Measurements from ENCODE around the gene FOXS1.

FOXS1 gene

DNA sequence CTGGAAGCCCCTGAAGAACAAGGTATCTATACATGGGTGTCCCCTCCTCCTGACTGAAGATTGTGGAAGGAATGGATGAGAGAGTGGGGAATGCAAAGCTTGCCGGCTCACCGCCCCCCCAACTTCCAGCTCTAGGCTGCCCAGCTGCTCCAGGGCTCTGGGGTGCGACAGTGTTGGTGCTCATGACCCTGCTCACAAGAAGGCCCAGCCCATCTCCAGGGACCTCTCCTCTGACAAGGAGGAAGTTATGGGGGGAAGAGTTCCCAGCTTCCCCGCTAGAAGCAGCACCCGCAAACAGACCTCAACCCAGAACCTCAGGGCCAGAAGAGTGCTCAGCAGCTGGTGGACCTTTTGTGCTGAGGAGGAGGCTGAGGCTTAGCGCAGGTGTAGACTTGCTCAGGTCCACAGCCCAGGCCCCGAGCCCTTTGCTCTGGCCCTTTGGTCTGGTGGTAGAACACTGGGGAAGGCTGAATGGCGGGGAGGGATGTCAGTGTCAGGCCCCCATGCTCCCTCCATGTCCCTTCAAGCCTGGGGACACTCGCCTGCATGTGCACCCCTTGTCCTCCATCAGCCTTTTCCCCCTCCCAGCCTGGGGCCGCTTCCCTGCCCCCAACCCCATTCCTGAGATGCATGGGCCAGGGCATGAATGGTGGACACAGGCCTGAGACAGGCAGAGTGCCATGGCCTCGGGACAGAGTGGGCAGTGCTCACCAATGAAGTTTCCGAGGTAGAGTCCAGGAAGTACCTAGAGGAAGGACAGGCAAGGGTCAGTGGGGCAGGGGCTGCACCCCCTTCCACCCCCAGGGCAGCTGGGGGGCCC lies 23.7 kb upstream of the FOXS1 start:
- POLR2A ChIA-PET, result no interaction called here
- no peak overlapping the region for H3K4me3 ChIP-seq (ENCODE audit: low read depth, low read length)
- DNase-seq (ENCODE audit: low read depth, low spot score), result no peak
- CTCF ChIA-PET, result interaction anchor here (0.8 to 3.4 kb wide), 6 partner anchors 14 to 46 kb away, joined by 3 to 16 read pairs (median 5); no protein-coding TSS in a partner anchor
- TF ChIP-seq CTCF (IDR thresholded peaks at IDR 0.05; ENCODE audit: insufficient read depth, low read length, missing control alignments), result no peak

DNA sequence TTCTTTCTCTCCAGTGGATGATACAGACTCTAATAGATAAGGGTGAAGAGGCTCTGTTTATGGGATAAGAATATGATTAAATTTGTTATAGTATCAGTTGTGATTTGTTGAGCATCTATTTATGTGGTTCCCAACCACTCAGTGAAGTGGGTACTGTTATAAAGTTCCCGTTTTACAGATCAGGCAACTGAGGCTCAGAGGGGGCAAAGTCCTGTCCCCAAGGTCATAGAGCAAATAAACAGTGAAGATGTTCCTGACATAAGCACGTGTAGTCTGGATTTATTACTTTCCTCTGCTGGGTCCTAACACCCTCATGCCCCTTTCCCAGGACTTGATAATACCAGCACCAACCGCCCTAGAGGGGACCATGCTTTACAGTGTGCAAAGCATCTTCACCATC lies 20.8 kb upstream of the FOXS1 start:
- H3K4me3 ChIP-seq (ENCODE audit: low read depth, low read length), result no peak overlapping the region
- no peak for DNase-seq (ENCODE audit: low read depth, low spot score)
- TF ChIP-seq CTCF (IDR thresholded peaks at IDR 0.05; ENCODE audit: insufficient read depth, low read length, missing control alignments), result no peak
- ChIA-PET CTCF (interaction anchor here (1.6 to 3.4 kb wide), 3 partner anchors 11 to 86 kb away, joined by 8 to 16 read pairs (median 8); partner anchors contain the start of gene PDRG1), POLR2A (no interaction called here)

- no peak overlapping the region for H3K4me3 ChIP-seq (ENCODE audit: low read depth, low read length)
- DNase-seq (ENCODE audit: low read depth, low spot score), result no peak
- TF ChIP-seq CTCF (IDR thresholded peaks at IDR 0.05; ENCODE audit: insufficient read depth, low read length, missing control alignments), result no peak
- POLR2A ChIA-PET, result no interaction called here
- CTCF ChIA-PET, result interaction anchor here (0.8 to 7.0 kb wide), 5 partner anchors 12 to 165 kb away, joined by 3 to 86 read pairs (median 6); partner anchors contain the start of genes FOXS1 and PDRG1
Observed at GRCh38 chr20:31864521-31865400, 19.4 kb upstream of the FOXS1 start.

DNA sequence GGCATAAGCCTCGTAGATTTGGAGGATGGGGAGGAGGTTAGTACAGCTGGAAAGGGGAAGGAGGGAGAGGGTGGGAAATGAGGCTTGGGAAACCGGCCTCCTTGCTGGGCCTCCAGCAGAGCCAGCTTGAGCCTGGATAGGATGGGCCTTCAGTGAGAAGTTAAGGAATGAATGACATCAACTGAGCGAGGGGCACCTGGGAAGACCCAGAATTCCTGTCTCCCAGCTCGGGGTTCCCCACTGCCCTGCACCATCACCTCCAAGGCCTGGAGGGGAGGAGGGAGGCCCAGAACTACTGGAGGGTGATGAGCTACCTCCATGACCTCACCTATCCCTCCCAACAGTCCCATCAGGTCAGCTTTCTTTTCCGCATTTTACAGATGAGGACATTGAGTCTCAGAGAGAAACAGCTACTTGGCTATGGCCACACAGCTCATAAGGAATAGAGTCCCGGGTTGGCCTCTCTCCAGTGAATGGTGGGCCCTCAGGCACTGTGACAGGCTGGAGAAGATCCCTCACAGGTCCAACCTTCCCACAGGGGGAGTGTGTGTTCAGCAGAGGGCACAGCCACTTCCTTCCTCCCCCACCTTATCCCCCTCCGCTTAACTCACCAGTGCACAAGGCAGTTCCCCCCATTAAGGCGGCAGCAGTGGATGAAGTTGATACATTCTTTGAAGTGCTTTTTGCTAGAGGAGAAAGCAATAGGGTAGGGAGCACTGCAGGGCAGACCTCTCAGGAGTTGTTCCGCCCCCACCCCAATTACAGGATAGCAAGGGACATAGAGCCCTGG lies 18.1 kb upstream of the FOXS1 start:
- ChIA-PET CTCF (interaction anchor here (0.8 to 7.0 kb wide), 5 partner anchors 9 to 40 kb away, joined by 3 to 86 read pairs (median 6); partner anchors contain the start of gene FOXS1), POLR2A (interaction anchor here (0.6 kb wide), 1 partner anchor 175 kb away, joined by 3 read pairs; no protein-coding TSS in a partner anchor)
- DNase-seq (ENCODE audit: low read depth, low spot score), result no peak

DNA sequence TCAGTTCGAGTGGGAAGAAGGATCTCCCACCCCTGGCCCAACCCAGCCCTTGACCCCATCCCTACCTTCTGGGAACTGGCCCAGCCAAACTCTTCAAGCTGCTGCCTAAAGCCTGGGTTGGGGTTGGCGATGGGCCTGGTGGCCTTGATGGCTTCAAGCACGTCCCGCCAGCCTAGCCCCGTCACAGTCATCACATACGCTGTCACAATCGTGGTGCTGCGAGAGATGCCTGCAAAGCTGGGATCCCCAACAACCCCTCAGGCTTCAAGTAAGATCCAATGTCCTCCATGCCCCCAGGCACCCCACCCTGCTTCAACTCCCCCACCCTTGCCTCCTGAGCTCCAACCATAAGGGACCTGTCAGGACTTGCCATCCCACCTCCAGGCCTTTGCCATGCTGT lies 17.1 kb upstream of the FOXS1 start:
- ChIA-PET CTCF (interaction anchor here (0.8 to 7.0 kb wide), 6 partner anchors 10 to 88 kb away, joined by 3 to 86 read pairs (median 4); partner anchors contain the start of gene FOXS1), POLR2A (interaction anchor here (0.6 kb wide), 1 partner anchor 176 kb away, joined by 3 read pairs; no protein-coding TSS in a partner anchor)
- no peak for DNase-seq (ENCODE audit: low read depth, low spot score)
- no peak overlapping the region for H3K4me3 ChIP-seq (ENCODE audit: low read depth, low read length)
- no peak for TF ChIP-seq CTCF (IDR thresholded peaks at IDR 0.05; ENCODE audit: insufficient read depth, low read length, missing control alignments)

More for the DNA sequence above, 18.1 kb upstream of the FOXS1 start:
- no peak overlapping the region for H3K4me3 ChIP-seq (ENCODE audit: low read depth, low read length)
- no peak for TF ChIP-seq CTCF (IDR thresholded peaks at IDR 0.05; ENCODE audit: insufficient read depth, low read length, missing control alignments)
